ENCODE measurements around the gene SLC35B3.

DNA sequence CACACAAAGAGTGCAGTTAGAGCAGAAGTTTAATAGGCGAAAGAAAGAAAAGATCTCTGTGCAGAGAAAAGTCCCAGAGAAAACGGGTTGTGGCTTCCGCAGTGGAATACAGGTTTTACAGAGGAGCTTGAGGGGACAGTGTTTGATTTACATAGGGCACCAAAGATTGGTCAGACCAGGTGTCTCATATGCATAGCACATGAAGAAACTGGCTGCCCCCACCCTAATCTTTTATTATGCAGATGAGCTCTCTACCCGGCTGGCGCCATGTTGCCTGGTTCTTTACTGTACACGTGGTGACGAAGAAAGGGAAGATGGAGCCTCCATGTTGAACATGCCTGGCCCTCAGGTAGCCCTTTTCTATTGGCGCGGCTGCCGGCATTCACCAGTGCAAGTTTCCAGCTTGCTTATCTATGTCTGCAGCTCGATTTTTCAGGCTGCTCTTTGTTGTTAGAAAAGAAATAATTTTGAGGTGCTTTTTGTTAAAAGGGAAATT, 47.4 kb downstream of the SLC35B3 start:
- no peak for TF ChIP-seq POLR2A (IDR thresholded peaks at IDR 0.05)
- TF ChIP-seq, protein P1, sequence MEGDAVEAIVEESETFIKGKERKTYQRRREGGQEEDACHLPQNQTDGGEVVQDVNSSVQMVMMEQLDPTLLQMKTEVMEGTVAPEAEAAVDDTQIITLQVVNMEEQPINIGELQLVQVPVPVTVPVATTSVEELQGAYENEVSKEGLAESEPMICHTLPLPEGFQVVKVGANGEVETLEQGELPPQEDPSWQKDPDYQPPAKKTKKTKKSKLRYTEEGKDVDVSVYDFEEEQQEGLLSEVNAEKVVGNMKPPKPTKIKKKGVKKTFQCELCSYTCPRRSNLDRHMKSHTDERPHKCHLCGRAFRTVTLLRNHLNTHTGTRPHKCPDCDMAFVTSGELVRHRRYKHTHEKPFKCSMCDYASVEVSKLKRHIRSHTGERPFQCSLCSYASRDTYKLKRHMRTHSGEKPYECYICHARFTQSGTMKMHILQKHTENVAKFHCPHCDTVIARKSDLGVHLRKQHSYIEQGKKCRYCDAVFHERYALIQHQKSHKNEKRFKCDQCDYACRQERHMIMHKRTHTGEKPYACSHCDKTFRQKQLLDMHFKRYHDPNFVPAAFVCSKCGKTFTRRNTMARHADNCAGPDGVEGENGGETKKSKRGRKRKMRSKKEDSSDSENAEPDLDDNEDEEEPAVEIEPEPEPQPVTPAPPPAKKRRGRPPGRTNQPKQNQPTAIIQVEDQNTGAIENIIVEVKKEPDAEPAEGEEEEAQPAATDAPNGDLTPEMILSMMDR (IDR thresholded peaks at IDR 0.05): no peak

Data from transverse colon (tissue), 3 donors.